ENCODE results near the gene ZNF227.
"Not testable (repeated sequence)": the region's sequence is repeated elsewhere in the genome, so short reads cannot be mapped to it uniquely, and the experiment has no call there.

ZNF227 gene

GRCh38 chr19:44212250-44212865 is at the start of gene ZNF227:
Gene ZNF227 (plus strand): TSS chr19:44212532. CDS start chr19:44217793, 5,261 bp downstream.
- DNase-seq, result peak; percentile 97

DNA sequence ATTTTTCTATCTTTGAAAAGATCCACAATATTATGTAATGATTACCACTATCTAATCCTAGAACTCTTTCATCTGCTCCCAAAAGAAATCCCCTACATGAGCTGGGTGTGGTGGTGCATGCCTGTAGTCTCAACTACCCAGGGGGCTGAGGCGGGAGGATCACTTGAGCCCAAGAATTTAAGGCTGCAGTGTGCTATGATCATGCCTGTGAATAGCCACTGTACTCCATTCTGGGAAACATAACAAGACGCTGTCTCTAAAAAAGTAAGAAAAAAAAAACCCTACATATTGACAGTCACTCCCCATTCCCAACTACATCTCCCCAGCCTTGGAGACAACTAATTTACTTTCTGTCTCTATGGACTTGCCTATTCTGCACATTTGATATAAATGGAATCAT is 48.5 kb upstream of the ZNF227 start:
- DNase-seq, result no peak

- DNase-seq, result no peak
These were observed 48.0 kb upstream of the ZNF227 start for GRCh38 chr19:44164327-44164672.

DNA sequence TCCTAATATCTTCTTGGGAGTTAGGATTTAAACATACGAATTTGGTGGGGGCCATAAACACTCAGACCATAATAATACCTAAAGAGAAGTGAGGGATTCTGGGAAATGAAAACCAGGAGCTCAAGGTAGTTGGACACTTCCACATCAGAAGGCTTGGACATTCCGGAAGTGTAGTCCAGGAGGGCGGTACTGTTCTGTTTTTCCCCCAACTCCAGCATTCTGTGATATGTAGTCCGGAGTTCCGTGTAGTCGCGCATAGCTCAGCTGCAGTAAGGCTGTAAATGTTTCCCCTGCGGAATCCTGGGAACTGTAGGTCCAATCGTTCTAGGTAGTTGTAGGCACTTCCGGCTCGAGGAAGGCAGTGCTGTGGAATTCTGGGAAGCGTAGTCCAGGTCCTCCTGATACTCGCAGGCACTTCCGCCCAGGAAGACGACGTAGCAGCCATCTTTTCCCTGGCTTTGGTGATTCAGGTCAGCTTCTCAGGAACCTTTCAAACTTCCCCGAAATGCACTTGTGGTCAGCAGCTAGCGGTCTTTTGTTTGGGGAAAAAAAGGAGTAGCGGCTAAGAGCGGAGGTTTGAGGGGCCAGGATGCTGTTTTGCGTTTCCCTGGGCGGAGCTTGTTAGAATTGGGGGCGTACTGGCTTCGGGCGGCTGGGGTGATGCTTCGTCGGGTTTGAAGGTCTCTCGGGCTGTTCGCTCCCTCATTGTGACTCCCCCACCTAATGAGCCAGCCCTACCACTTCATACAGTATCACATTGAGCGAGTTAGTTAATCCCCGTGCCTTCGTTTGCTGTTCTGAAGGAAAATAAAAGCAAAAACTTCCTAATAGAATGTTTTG is 47.4 kb upstream of the ZNF227 start, which contains the start of gene ZNF226:
ZNF226 (plus strand) TSS at position 428 of the 840 bp plus-strand sequence. CDS start 4,981 bp downstream, outside the sequence.
- DNase-seq, result peak; percentile 98

- DNase-seq, result not testable (repeated sequence)
These were observed 41.7 kb upstream of the ZNF227 start for GRCh38 chr19:44170660-44171059.

- DNase-seq, result no peak
These were observed 35.7 kb upstream of the ZNF227 start for GRCh38 chr19:44176590-44176989.

GRCh38 chr19:44180968-44181367 is 31.4 kb upstream of the ZNF227 start:
- no peak for DNase-seq

DNA sequence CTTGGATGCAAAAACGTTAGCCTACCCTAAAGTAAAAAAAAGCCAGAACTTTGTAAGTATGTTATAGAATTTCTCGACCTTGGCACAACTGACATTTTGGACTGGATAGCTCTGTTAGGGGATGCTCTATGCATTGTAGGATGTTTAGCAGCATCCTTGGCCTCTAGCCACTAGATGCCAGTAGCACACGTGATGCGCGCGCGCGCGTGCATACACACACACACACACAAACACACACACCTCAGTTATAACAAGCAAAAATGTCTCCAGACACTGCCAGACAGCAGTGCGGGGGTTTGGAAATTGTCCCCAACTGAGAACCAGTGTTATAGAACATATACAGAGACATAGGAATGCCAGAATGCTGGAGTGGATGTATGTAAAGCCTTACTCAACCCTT is 30.2 kb upstream of the ZNF227 start:
- DNase-seq, result no peak

DNA sequence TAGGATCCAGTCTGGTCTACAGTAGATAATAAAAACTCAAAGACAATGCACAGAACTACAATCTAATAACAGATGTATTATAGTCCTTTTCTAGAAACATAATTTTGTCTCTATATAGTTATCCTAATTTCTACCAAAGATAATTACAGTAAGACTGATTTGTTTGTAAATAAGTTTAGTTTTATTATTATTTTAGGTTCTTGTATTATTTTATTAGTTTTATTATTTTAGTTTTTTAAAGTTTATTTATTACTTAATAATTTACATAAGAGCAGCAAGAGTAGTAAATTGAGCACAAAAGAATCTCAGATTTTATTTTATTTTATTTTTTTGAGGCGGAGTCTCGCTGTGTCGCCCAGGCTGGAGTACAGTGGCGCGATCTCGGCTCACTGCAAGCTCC is 22.3 kb upstream of the ZNF227 start:
- no peak for DNase-seq

DNA sequence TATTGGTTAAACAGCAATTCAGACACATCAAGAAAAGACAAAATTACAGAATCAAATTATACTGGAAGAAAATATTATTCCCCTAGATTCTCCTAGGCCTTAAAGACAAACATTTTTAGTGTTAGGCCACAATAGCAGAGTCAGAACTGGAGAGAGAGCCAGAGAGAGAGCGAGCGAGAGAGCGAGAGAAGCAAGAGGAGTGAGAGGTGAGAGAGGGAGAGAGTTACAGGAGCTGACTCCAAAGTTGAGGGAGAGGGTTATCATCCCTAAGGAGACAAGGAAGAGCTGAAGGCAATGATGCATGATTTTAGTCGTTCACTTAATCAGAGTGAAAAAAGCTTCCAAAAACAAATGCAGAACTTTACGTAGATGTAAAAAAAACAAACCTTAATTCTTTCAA is 20.2 kb upstream of the ZNF227 start:
- DNase-seq, result no peak

- no peak for DNase-seq
These were observed 15.6 kb upstream of the ZNF227 start for GRCh38 chr19:44196772-44197171.

- peak; percentile 18 for DNase-seq
These were observed 9.9 kb upstream of the ZNF227 start for GRCh38 chr19:44202470-44202869.

DNA sequence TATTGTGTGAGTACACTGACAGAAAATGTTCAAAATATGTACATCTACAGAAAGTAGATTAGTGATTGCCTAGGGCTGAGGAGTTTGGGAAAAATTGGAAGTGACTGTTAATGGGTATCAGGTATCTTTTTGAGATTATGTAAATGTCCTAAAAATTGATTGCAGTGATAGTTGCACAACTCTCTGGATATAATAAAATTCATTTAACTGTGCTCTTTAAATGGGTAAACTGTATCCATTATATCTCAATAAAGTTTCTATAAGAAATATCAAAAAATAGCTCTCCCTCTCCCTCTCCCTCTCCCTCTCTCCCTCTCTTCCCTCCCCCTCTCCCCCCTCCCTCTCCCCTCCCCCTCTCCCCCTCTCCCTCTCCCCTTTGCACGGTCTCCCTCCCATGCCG is 9.4 kb upstream of the ZNF227 start:
- no peak for DNase-seq

DNA sequence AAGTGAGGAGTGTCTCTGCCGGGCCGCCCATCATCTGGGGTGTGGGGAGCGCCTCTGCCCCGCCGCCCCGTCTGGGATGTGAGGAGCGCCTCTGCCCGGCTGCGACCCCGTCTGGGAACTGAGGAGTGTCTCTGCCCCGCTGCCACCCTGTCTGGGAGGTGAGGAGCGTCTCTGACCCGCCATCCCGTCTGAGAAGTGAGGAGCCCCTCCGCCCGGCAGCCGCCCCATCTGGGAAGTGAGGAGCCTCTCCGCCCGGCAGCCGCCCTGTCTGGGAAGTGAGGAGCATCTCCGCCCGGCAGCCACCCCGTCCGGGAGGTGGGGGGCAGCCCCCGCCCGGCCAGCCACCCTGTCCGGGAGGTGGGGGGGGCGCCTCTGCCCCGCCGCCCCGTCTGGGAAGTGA is 8.5 kb upstream of the ZNF227 start:
- DNase-seq, result not testable (repeated sequence)

GRCh38 chr19:44204772-44205171 is 7.6 kb upstream of the ZNF227 start:
- no peak for DNase-seq

GRCh38 chr19:44207126-44207803 is 5.1 kb upstream of the ZNF227 start:
- DNase-seq, result peak; percentile 95

DNA sequence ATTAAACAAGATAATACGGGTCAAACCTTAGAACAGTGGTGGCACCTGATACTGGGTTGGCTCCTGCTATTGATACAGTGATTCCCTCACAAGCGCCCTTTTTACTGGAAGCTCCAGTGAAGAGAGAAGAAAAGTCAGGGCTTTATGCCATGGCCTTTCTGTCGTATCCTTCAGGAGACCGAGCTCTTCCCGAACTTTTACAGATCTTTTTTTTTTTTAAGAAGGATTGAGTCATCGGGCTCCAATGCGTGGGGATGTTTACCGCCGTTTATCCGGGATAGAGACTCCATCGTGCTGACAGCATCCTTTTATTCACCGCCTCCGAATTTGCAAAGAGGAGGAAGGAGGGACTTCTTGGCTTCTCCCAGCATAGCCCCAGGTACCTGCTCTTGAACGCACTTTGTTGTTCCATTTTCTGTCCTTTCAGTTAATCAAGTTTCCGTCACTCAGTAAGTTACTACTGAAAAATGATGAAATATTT is 574 bp downstream of the ZNF227 start:
- DNase-seq, result peak; percentile 29

DNA sequence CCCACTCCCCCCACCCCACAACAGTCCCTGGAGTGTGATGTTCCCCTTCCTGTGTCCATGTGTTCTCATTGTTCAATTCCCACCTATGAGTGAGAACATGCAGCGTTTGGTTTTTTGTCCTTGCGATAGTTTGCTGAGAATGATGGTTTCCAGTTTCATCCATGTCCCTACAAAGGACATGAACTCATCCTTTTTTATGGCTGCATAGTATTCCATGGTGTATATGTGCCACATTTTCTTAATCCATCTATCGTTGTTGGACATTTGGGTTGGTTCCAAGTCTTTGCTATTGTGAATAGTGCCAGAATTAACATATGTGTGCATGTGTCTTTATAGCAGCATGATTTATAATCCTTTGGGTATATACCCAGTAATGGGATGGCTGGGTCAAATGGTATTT is 7.6 kb downstream of the ZNF227 start:
- not testable (repeated sequence) for DNase-seq

DNA sequence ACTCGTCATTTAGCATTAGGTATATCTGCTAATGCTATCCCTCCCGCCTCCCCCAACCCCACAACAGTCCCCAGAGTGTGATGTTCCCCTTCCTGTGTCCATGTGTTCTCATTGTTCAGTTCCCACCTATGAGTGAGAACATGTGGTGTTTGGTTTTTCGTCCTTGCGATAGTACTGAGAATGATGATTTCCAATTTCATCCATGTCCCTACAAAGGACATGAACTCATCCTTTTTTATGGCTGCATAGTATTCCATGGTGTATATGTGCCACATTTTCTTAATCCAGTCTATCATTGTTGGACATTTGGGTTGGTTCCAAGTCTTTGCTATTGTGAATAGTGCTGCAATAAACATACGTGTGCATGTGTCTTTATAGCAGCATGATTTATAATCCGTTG is 8.4 kb downstream of the ZNF227 start:
- DNase-seq, result not testable (repeated sequence)

- DNase-seq, result not testable (repeated sequence)
These were observed 9.0 kb downstream of the ZNF227 start for GRCh38 chr19:44221291-44221690.

- no peak for DNase-seq
These were observed 16.0 kb downstream of the ZNF227 start for GRCh38 chr19:44228318-44228717.

DNA sequence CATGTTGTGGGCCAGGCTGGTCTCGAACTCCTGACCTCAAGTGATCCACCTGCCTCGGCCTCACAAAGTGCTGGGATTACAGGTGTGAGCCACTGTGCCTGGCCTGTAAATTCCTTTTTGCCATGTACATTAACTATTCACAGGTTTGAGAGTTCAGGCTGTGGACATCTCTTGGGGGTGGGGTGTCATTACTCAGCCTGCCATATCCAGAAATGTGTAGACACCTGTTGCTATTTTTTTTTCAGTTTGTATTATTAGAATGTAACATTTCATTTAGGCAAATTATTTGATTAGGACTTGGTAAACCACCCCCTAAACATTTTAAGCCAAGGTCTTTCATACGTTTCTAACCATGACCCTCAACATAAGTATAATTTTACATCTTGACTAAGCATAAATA is 20.5 kb downstream of the ZNF227 start:
- no peak for DNase-seq

GRCh38 chr19:44236384-44236783 is 24.1 kb downstream of the ZNF227 start:
- DNase-seq, result no peak

- not testable (repeated sequence) for DNase-seq
These were observed 40.0 kb downstream of the ZNF227 start for GRCh38 chr19:44252332-44252731.
